B cell (primary cell): Measurements from ENCODE around the gene LRRK2. TPM values are rescaled to one million over a fixed set of nuclear protein-coding genes. Genes with fewer than 3 reads are reported as not detected.

Experiments used
- ATAC-seq: fragments of 200-7000 bp; cut with Tn5 transposase; one replicate; pipeline ENCODE4 v1.10.0; 2021; ENCODE audit warnings: low read depth, mild to moderate bottlenecking, moderate number of reproducible peaks, moderate library complexity
- CTCF ChIA-PET: fragments of 350-600 bp; sonication (Branson Sonifier 250); formaldehyde crosslinking; loops from one replicate; lab custom pipeline; 2021; ENCODE audit warnings: antibody characterized with exemption, inconsistent platforms; lab: Charles Lee
- POLR2A ChIA-PET: fragments of 350-600 bp; sonication (Branson Sonifier 250); formaldehyde crosslinking; loops from one replicate; lab custom pipeline; 2021; ENCODE audit warnings: antibody characterized with exemption; lab: Charles Lee
- DNase-seq: peaks from one replicate; pipeline ENCODE4 v3.0.0; 2013
- H2AFZ ChIP-seq: 2 replicates; pipeline ENCODE4 v1.6.1; 2012; ENCODE audit warnings: mild to moderate bottlenecking, low read depth, low read length; ENCODE audit not compliant: insufficient read depth, poor library complexity, severe bottlenecking
- H3K27ac ChIP-seq, 2 donors: 1 replicate in 1 of 2; 2 replicates in 1 of 2; pipeline ENCODE4 v1.5.1; 2012 to 2013; ENCODE audit warnings: low read length in 2 of 2, mild to moderate bottlenecking in 2 of 2, moderate library complexity in 1 of 2
- H3K27me3 ChIP-seq, 4 experiments: fragments of 200-600 bp in 1 of 4; sonication (generic) in 1 of 4; replicated peaks in 1 of 4; 1 replicate in 2 of 4; 2 replicates in 2 of 4; pipeline versions ENCODE4 v1.6.1 to v1.7.0; 2013 to 2016; ENCODE audit warnings: low read length in 3 of 4, mild to moderate bottlenecking in 2 of 4, mixed read lengths in 1 of 4, moderate library complexity in 1 of 4; ENCODE audit not compliant: insufficient read depth in 4 of 4, control insufficient read depth in 3 of 4; ENCODE audit errors: control extremely low read depth in 1 of 4
- H3K36me3 ChIP-seq, 2 experiments: replicated peaks in 1 of 2; 1 replicate in 1 of 2; 2 replicates in 1 of 2; pipeline versions ENCODE4 v1.6.1 to v1.7.1; 2013; ENCODE audit warnings: low read length in 1 of 2; ENCODE audit not compliant: insufficient read depth in 2 of 2, control insufficient read depth in 1 of 2; ENCODE audit errors: control extremely low read depth in 1 of 2, extremely low read depth in 1 of 2
- H3K4me1 ChIP-seq, 2 donors: fragments of 200-600 bp in 1 of 2; sonication (generic) in 1 of 2; 1 replicate in 1 of 2; 2 replicates in 1 of 2; pipeline versions ENCODE4 v1.5.1 to v1.6.1; 2013 to 2017; ENCODE audit warnings: low read length in 2 of 2; ENCODE audit not compliant: control insufficient read depth in 2 of 2, insufficient read depth in 2 of 2
- H3K4me2 ChIP-seq: replicated peaks from 2 replicates; pipeline ENCODE3; 2012; ENCODE audit warnings: mild to moderate bottlenecking, low read depth, low read length; ENCODE audit not compliant: poor library complexity, severe bottlenecking
- H3K4me3 ChIP-seq, 5 experiments: fragments of 200-600 bp in 1 of 5; sonication (generic) in 1 of 5; 1 replicate in 3 of 5; 2 replicates in 2 of 5; pipeline versions ENCODE4 v1.5.1 to v1.7.0; 2011 to 2016; ENCODE audit warnings: low read length in 4 of 5, mild to moderate bottlenecking in 4 of 5, low read depth in 2 of 5, control low read depth in 1 of 5, moderate library complexity in 1 of 5; ENCODE audit not compliant: insufficient read depth in 1 of 5; ENCODE audit errors: control extremely low read depth in 1 of 5, extremely low read depth in 1 of 5
- H3K79me2 ChIP-seq: fragments of 200-600 bp; sonication (generic); one replicate; pipeline ENCODE4 v1.6.0; 2016; ENCODE audit warnings: low read length; ENCODE audit not compliant: control insufficient read depth, insufficient read depth
- H3K9ac ChIP-seq: fragments of 200-600 bp; sonication (generic); 2 replicates; pipeline ENCODE4 v1.6.1; 2017; ENCODE audit warnings: mild to moderate bottlenecking, low read length, moderate library complexity
- H3K9me3 ChIP-seq, 3 donors: one replicate each; pipeline versions ENCODE4 v1.6.1 to v1.7.1; 2013; ENCODE audit warnings: low read length in 2 of 3; ENCODE audit not compliant: control insufficient read depth in 2 of 3, insufficient read depth in 1 of 3; ENCODE audit errors: control extremely low read depth in 1 of 3
- H4K20me1 ChIP-seq: 2 replicates; pipeline ENCODE4 v1.6.0; 2012; ENCODE audit warnings: mild to moderate bottlenecking, low read length; ENCODE audit not compliant: insufficient read depth, control insufficient read depth, poor library complexity, severe bottlenecking
- H3K27ac Mint-ChIP-seq: one replicate; pipeline ENCODE4 v1.8.0; 2021; ENCODE audit warnings: mixed read lengths
- H3K27me3 Mint-ChIP-seq: one replicate; pipeline ENCODE4 v1.8.0; 2021; ENCODE audit warnings: mixed read lengths
- H3K4me1 Mint-ChIP-seq: one replicate; pipeline ENCODE4 v1.8.0; 2021; ENCODE audit warnings: mixed read lengths
- H3K4me3 Mint-ChIP-seq: one replicate; pipeline ENCODE4 v1.8.0; 2021; ENCODE audit warnings: mixed read lengths
- H3K9me3 Mint-ChIP-seq: one replicate; pipeline ENCODE4 v1.8.0; 2022; ENCODE audit warnings: mixed read lengths; ENCODE audit not compliant: insufficient read depth
- CTCF ChIP-seq: fragments of 200-600 bp; IDR thresholded peaks from one replicate; pipeline ENCODE4 v1.8.0; 2022; ENCODE audit warnings: antibody characterized with exemption, mild to moderate bottlenecking
- EZH2 ChIP-seq: IDR thresholded peaks from 2 replicates; pipeline ENCODE4 v1.6.1; 2012; ENCODE audit warnings: borderline replicate concordance, low read depth, mild to moderate bottlenecking, moderate library complexity, low read length; ENCODE audit not compliant: insufficient read depth, poor library complexity, severe bottlenecking
- WGBS: methylation state at CpG from one replicate; pipeline ENCODE4 v1.1.5; 2013; ENCODE audit warnings: missing lambda C conversion rate; ENCODE audit not compliant: insufficient coverage; 5-methylcytosine and 5-hydroxymethylcytosine counted together
- intact Hi-C: fragments of 100-400 bp; cut with micrococcal nuclease; formaldehyde crosslinking; loops from one replicate; pipeline ENCODE4 v1.10.0; 2022
- polyA plus RNA-seq: library from polyadenylated mRNA; depleted of rRNA; stranded (reverse); fragments of >200 nt; gene quantifications from 2 replicates; pipeline ENCODE4 v1.2.3, GENCODE V29; 2012
- total RNA-seq, 2 donors: library from RNA; stranded (reverse); fragments of 120-200 nt in 1 of 2; gene quantifications; 1 replicate in 1 of 2; 2 replicates in 1 of 2; pipeline versions ENCODE4 v1.2.3 to v1.2.4, GENCODE V29; 2013 to 2022

LRRK2 gene
- total and polyA plus RNA-seq, 2 donors (not counting 1 experiment from before 2014, with no cell fraction given): 14.1 to 60.2 TPM

- H3K4me2 ChIP-seq: no peak overlapping the region
- no peaks in the 10 kb centered on the region for H3K9me3 ChIP-seq
- Mint-ChIP-seq H3K4me1 (peaks cover 30% of the 10 kb centered on the region), H3K27me3 (no peaks in the 10 kb centered on the region), H3K9me3 (no peaks in the 10 kb centered on the region), H3K27ac (no peak overlapping the region), H3K4me3 (peak overlapping the region; percentile 51)
- H3K79me2 ChIP-seq: peaks cover 6% of the 10 kb centered on the region
- no peak for TF ChIP-seq CTCF
- TF ChIP-seq EZH2: no peak
- no peaks in the 10 kb centered on the region for H4K20me1 ChIP-seq
- ChIA-PET POLR2A (no interaction called here), CTCF (interaction anchor here (0.9 to 2.0 kb wide), 3 partner anchors 8 to 18 kb away, joined by 4 to 8 read pairs (median 5); no protein-coding TSS in a partner anchor)
- peak overlapping the region in 1 of 2 donors; percentile 67 for H3K27ac ChIP-seq
- no CpG with 5 or more reads among the region's 1 CpG for WGBS
- H2AFZ ChIP-seq: no peak overlapping the region
- DNase-seq (no peak), ATAC-seq (no peak)
- no peaks in the 10 kb centered on the region for H3K27me3 ChIP-seq
- peaks cover 12 to 22% of the 10 kb centered on the region in 2 donors for H3K4me1 ChIP-seq
- intact Hi-C loops: loop anchor here (5.0 kb wide), 1 partner anchor 64 kb away; no protein-coding TSS in a partner anchor
- H3K4me3 ChIP-seq: no peak overlapping the region
- H3K36me3 ChIP-seq: peaks cover 2 to 22% of the 10 kb centered on the region in 2 experiments
- no peak overlapping the region for H3K9ac ChIP-seq
Observed at GRCh38 chr12:40248034-40248433, 23.2 kb downstream of the LRRK2 start.

GRCh38 chr12:40248585-40249297, 23.9 kb downstream of the LRRK2 start:
- H3K4me3 Mint-ChIP-seq: peak overlapping the region; percentile 62
- WGBS: no CpG with 5 or more reads among the region's 4 CpGs
- Histone ChIP-seq H3K4me2 (peak overlapping the region; percentile 55), H3K36me3 (peaks cover 2 to 28% of the 10 kb centered on the region in 2 experiments), H3K4me1 (peaks cover 9 to 17% of the 10 kb centered on the region in 2 donors), H2AFZ (peak overlapping the region; percentile 51), H4K20me1 (no peaks in the 10 kb centered on the region), H3K9ac (peak overlapping the region; percentile 45), H3K79me2 (peaks cover 6% of the 10 kb centered on the region), H3K27ac (peak overlapping the region; percentile 34 to 67), H3K9me3 (no peaks in the 10 kb centered on the region), H3K27me3 (no peaks in the 10 kb centered on the region), H3K4me3 (peak overlapping the region in 1 of 5 experiments; percentile 21)
- H3K27ac Mint-ChIP-seq: peak overlapping the region; percentile 85
- DNase-seq: peak; percentile 40
- H3K9me3 Mint-ChIP-seq: no peaks in the 10 kb centered on the region
- peak; percentile 54 for ATAC-seq
- ChIA-PET CTCF (interaction anchor here (0.9 to 2.0 kb wide), 7 partner anchors 9 to 95 kb away, joined by 3 to 8 read pairs (median 4); no protein-coding TSS in a partner anchor), POLR2A (interaction anchor here (0.7 to 1.5 kb wide), 2 partner anchors 17 to 22 kb away, joined by 4 to 6 read pairs; no protein-coding TSS in a partner anchor)
- peaks cover 27% of the 10 kb centered on the region for H3K4me1 Mint-ChIP-seq
- H3K27me3 Mint-ChIP-seq: no peaks in the 10 kb centered on the region
- TF ChIP-seq EZH2 (no peak), CTCF (no peak)
- intact Hi-C loops: loop anchor here (1.0 to 5.0 kb wide), 3 partner anchors 14 to 64 kb away; no protein-coding TSS in a partner anchor
